Measurements from ENCODE around the gene ITPA.

Gene ITPA

DNA sequence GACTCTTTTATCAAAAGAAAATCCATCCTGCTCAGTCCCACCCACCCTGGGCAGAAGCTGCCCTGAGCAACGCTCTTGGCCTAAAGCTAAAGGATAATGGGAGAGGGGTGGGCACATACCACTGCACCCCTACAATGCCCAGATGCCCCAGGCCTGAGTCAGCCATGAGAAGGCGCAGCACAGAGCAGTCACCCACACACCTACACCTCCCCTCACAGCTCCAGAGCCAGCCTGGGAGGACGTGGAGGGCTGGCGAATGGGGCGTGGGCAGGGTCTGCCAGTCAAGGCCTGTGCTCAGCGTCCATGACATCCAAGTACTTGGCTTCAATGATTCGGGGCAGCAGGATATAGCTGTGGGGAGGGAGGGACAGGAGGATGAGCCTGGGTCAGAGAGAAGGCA is 18.2 kb downstream of the ITPA start:
- in situ Hi-C loops (cut with MboI; ENCODE audit: low sequenced_read_pairs) = no loop called here

GRCh38 chr20:3227936-3228749 is 18.8 kb downstream of the ITPA start:
- in situ Hi-C loops (cut with MboI; ENCODE audit: low sequenced_read_pairs) = no loop called here

DNA sequence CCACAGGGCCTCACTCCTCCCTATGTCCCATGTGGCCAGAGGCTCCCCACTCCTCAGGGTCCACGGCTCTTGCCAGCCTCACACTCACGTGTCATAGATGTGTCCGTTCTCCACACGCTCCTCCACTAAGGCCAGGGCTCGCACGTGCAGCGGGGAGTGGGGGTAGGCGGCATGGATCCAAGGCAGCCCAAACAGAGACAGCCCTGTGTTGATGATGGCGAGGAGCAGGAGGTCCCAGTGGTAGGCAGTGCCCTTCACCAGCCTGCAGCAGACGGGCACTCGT is 19.4 kb downstream of the ITPA start:
- in situ Hi-C loops (cut with MboI; ENCODE audit: low sequenced_read_pairs) = no loop called here

DNA sequence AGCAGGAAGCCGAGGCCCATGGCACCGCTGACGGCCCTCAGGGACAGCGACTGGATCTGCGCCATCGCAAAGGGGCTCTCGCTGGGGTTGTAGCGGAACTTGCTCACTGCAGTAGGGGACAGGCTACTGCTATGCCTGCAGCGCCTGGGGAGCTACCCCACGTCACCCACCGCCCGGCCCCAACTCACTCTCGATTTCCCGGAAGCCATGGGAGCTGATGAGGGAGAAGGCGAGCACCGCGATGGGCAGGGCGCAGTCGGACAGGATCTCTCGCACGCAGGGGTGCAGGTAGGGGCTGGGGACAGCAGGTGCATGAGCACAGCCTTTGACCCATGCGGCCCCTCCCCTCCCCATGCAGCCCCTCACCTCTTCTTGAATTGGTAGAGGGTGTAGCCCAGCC is 19.9 kb downstream of the ITPA start:
- in situ Hi-C loops (cut with MboI; ENCODE audit: low sequenced_read_pairs) = no loop called here

DNA sequence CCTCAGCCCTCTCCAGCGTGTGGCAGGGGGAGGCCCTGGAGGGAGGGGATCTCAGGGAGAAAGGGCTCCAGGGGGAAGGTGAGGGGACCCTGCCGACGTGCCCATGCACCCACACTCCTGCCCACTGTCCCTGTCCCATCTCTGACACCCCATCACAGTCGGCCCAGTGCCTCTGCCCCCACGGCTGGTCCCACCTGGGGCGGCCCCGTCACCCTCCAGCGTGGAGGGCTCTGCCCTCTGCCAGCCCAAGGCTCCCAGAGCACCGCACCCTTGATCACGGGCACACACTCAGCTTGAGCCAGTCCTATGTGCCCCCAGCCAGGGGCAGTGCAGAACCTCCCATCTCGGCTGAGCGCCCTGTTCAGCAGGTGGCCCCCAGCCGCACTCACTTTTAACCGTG is 20.5 kb downstream of the ITPA start:
- in situ Hi-C loops (cut with MboI; ENCODE audit: low sequenced_read_pairs) = no loop called here

DNA sequence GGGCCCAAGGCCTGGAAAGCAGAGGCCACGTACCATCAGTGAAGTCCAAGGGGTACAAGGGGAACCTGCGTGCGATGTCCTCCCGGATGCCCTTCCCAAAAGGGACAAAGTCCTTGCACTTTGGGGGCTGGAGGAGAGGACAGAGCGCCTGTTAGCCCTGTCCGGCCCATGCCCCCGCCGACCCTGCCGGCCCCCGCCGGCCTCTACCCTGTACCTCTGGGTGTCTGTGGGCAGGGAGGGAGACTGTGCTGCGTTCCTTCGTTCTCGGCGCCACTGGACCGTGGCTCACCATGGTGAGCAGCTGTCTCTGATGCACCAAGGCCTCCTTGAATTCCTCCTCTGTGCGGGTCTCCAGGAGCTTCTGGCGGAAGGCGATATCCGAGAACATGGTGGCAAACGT is 21.8 kb downstream of the ITPA start:
- in situ Hi-C loops (cut with MboI; ENCODE audit: low sequenced_read_pairs) = no loop called here

DNA sequence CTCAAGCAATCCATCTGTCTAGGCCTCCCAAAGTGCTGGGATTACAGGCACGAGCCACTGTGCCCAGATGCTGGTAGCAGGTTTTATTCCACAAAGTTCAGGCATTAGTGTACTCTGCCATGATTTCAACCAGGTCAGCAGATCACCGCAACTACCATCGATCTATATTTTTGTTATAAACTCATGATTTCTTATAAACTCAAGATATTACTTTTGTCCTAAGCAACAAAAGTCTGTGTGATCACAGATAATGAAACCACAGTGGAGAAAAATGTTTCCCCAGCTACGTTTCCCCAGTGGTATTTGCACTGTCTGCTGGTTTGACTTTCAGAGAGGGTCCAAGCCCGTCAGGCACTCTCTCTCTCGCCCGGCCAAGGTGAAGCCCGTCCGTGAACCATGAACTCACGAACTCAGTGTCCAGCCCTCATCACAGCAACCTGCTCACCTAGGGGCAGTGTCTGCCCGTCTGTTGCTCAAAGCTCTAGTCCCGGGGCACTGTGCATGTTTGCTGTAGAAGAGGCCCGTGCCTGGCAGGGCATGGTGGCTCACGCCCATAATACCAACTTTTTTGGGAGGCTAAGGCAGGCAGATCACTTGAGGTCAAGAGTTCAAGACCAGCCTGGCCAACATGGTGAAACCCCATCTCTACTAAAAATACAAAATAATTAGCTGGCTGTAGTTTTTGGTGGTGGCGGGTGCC is 22.7 kb downstream of the ITPA start:
- in situ Hi-C loops (cut with MboI; ENCODE audit: low sequenced_read_pairs) = no loop called here

DNA sequence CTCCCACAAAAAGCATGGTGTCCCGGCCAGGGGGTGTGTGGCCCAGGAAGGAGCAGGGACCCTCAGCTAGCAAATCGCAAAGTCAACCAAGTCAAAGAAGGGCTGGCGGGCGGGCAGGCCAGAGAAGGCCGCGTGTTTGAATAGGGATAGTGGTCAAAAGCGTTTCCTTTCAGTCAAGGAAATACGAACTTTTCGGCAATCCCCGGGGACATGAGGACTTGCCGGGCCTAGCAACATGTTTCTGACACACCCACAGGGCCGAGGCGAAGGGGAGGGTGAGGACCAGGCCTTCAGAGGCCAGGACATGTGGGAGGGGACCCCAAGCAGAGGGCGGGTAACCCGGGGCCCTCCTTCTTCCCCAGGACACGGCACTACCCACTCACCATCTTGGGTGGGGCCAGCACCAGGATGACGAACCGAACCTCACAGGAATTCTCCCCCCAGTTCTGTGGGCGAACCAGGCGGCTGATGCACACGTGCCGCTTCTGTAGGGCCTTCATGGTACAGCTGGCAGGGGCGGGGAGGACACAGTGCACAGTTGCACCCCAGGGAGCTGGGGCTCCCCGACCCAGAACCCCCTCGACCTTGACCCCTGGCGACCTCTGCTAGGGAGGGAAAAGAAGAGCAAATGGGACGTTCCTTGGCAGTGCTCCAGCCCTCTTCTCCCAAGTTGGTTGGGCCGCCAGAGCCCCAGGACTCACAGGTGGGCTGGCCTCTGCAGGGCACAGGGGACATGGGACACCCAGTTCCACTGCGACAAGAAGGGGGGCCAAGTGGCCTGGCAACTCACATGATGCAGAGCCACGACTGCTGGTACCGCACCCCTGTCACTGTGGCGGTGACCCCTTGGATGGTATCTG is 24.1 kb downstream of the ITPA start:
- in situ Hi-C loops (cut with MboI; ENCODE audit: low sequenced_read_pairs) = no loop called here

DNA sequence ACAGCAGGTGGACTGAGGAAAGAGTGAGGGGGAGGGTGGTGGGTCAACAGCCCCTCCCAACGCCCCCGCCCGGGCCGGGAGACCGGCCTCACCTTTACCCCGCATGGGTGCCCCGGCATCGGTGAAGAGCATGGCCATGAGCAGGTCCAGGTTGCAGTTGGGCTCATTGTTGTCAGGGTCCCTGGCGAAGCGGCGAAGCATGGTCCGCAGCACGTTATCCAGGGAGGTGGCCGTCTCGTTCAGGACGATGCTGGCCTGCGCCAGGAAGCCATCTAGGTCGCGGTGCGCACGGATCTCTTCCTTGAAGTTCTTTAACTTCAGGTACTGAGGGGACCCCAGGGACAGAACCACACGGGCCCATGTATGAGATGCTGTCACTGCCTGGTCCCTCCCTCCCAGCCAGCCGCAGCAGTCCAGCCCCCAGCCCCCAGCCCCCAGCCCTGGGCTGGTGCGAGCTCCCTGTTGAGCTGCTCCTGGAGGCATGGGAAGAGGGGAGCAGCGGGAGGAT is 24.7 kb downstream of the ITPA start:
- in situ Hi-C loops (cut with MboI; ENCODE audit: low sequenced_read_pairs) = no loop called here

DNA sequence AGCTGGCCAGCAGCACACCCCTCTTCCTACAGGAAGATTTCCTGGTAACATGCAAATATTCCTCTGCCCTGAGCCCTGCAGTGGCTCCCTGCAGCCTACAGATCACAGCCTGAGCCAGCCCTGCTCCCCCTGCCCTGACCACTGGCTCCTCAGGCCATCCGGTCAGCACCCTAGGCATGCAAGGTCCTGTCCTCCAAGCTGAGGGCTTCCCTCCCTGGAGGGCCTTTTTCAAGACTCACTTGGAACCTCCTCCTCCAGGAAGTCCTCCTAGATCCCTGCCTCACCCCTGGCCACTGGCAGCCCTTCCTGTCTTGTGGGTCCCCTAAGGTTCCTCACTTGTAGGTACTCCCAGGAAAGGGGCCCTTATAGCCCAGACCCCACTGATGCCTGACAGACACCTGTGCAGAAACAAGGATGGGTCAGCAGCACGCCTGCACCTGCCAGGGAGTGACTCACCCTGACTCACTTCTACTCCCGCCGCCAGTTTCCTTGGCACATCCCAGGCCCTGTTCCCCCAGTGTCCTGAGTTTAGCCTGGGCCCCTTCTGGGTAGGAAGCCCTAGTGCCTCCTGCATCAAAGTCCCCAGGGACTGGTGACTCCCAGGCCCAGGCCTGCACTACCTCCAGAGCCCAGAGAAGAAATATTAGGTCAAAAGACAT is 26.5 kb downstream of the ITPA start:
- in situ Hi-C loops (cut with MboI; ENCODE audit: low sequenced_read_pairs) = no loop called here

DNA sequence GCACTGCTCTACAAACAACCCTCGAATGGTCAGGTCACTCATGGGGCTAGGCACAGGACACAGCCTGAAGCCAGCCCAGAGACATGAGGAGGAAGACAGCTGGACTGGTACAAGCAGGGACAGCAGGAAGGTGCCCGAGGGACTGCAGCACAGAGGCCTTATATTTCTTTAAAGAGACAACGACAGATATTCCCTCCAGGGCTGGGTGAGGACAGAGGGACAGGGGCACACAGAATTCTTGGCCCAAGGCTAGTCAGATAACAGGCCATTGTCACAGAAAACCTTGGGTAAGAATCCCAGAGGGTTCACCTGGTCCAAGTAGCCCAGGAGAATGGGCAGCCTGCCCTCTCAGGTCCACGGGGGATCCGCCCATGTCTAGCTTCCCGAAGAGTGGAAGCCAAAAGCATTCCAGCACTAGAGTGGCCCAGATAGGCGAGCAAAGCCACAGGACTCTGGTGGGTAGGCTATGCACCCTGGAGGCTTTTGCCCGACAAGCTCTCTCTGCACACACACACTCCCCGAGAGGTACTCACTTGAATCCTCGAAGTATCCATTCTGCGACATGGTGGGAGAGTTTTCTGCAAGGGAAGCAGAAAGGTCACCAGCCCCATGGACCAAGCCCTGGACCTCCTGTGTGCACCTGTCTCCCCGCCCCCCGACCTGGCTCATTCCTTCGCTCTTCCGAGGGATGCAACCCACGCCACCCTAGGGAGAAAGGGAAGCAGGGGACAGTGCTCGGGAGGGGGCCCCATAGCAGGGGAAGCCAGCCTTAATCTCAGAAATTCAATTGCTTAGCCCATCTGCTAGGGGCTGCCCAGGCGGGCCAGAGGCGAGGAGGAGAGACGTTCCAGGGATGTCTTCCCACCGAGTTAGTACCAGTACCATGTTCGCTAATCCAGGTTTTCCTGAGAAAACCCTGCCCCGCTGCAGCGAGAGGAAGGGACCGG is 28.0 kb downstream of the ITPA start:
- in situ Hi-C loops (cut with MboI; ENCODE audit: low sequenced_read_pairs) = no loop called here

DNA sequence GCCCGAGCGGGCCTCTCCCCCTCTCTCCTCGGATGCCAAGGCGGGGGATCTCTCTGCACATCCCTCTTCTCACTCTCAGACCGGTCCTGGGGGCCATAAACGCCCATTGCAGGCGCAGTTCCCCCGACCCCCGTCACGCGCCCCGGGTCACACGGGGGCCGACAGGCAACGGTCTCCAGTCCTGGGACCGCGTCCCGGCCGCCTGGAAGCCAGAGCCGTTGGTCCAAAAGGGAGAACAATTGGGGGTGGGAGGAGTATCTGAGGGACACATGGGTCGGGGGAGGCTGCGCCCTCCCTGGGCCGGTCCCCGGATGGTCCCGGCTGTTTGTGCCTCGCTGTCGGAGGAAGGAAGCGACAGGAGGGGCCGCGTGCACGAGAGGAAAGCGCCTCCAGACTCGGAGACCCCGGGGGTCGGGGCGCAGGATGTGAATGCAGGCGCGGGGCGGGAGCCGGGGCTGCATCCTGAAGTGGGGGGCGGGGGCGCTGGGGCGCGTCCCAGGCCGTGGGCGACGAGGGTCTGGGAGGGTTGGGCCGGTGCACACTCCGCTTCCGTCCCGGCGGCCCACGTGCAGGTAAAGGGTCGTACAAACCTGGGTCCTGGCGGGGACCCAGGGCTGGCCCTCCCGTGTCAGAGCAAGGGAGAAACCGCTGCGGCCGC is 28.8 kb downstream of the ITPA start:
- in situ Hi-C loops (cut with MboI; ENCODE audit: low sequenced_read_pairs) = no loop called here

DNA sequence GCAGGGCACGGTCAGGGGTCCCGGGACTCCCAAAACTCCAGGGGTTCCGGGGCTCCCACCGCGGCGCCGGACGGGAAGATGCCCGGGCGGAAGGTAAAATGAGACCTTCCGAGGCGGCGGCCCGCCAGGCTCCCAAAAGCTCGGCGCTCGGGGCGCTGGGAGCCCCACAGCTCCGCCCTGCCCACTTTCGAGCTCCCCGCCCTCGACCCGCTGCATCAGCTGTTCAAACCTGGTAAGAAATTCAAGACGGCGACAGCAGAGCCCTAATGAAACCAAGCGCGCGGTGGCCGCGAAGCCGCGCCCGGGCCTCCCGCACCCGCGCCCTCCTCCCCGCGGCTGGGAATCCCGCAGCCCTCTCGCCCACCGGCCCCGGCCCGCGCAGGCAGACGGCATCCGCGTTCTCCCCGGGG is 29.3 kb downstream of the ITPA start:
- in situ Hi-C loops (cut with MboI; ENCODE audit: low sequenced_read_pairs) = no loop called here

DNA sequence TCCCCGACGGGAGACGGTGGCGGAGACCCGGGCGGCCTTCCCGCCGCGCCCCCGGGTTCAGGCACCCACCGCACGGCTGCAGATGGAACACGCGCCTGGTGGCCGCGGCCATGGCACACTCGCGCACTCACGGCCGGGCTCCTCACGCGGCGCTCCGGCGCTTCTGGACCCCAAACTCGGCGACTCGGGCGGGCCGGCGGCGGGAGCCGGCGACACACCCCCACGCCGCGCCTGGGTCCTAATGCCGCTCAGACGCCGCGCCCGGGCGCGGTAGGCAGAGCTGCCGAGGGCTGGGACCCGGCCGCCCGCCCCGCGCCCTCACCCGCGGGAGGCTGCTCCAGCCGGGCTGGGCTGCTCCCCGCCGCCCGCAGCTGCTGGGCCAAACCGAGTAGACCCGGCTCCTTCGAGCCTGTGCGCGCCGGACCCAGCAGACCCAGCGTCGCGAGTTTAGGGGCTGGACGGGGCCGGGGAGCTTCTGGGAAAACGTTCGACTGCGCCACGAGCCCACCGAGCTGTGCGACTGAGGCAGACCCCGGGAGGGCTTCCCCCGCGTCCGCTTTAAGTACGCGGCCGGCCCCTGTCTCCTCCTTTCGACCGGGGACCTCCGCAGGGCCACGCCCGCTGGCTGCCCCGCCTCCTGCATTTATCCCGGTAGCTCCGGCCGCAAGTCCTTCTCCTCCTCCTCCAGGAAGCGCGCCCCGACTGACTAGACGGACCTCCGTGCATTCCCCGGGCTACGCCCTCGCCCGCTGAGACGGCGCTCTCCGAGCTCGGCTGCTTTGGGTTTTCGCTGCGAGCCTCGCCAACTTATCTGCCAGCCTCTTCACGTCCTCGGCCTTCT is 29.9 kb downstream of the ITPA start, which contains the start of gene SLC4A11:
SLC4A11 (minus strand) TSS at position 165 of the 841 bp plus-strand sequence; CDS start at position 112, 53 bp downstream.
- in situ Hi-C loops (cut with MboI; ENCODE audit: low sequenced_read_pairs) = no loop called here

DNA sequence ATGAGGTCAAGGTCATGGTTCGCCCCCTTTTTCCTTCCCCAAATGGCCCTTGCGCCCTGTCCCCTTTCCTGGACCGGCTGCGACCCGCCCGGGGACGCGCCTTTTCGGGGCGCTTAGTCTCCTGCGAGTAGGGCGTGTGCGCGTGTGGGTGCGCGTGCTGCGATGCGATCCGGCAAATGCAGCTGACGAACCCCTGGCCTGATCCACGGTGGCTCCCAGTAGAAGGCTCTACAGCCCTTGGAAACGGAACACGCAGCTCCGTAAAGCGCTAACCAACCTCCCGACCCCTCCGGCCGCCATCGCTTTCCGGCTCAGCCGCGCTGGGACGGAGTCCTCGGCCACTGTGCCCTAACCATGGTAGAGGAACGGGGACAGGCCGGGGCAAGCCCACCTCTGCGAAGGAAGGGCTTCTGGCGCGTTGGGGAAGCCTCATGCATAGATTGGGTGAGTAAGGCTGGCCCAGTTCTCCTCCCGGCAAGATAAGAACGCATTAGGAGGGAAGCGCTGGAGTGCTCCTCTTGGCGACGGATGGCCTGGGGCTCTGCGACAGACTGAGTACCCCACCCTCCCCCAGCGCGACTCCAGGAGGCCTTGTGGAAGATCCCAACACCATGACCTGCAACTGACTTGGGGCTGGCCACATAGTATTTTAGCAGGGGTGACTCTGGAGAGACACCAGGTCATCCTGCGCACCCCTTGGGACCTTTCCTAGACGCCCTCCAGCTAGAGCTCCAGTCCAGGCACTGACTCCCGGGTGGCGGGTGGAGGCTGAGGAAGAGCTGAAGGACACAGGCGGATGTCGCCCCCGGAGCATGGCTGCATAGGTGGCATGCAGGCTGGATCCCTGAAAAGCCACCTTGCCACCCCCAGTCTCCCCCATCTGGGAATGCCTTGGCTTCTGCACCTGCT is 30.8 kb downstream of the ITPA start:
- in situ Hi-C loops (cut with MboI; ENCODE audit: low sequenced_read_pairs) = no loop called here

- in situ Hi-C loops (cut with MboI; ENCODE audit: low sequenced_read_pairs) = no loop called here
Observed at GRCh38 chr20:3240776-3241363, 31.6 kb downstream of the ITPA start.

GRCh38 chr20:3242172-3242692 is 32.9 kb downstream of the ITPA start:
- in situ Hi-C loops (cut with MboI; ENCODE audit: low sequenced_read_pairs) = no loop called here
